ENCODE results near the gene CMIP. TPM values are rescaled to one million over a fixed set of nuclear protein-coding genes. Genes with fewer than 3 reads are reported as not detected.
A peak's percentile ranks its signal among the peaks of the same experiment; 100 is the strongest.

CMIP gene
- total and polyA plus RNA-seq, 10 of the 15 experiments (the other 5 are each of a cell fraction or from before 2014, with no cell fraction given), result 1.2 to 43.2 (median 4.4) TPM

- TF ChIP-seq MTA3 (IDR thresholded peaks at IDR 0.05; ENCODE audit: borderline replicate concordance, low read length) (0 out of 2 replicates have a peak, but pooled peaks have one; percentile 28), WRNIP1 (IDR thresholded peaks at IDR 0.05; ENCODE audit: borderline replicate concordance, low read depth, low read length) (no peak), NR2F1 (conservative IDR thresholded peaks at IDR 0.05) (no peak), MLLT1 (IDR thresholded peaks at IDR 0.05) (peak; percentile 37; the same call in 1 of the 2 replicates), NFIC (IDR thresholded peaks at IDR 0.05; ENCODE audit: low read depth, low read length) (peak; percentile 53; the same call in 1 of the 2 replicates), RB1 (IDR thresholded peaks at IDR 0.05; ENCODE audit: borderline replicate concordance) (no peak), RCOR1 (conservative IDR thresholded peaks at IDR 0.05; ENCODE audit: low read depth, low read length) (no peak), TCF3 (IDR thresholded peaks at IDR 0.05; ENCODE audit: borderline replicate concordance, insufficient read depth, low read depth, low read length) (peak; percentile 37; the same call in 1 of the 2 replicates), JUND (IDR thresholded peaks at IDR 0.05; ENCODE audit: low read depth, low read length) (no peak), MYB (IDR thresholded peaks at IDR 0.05; ENCODE audit: borderline replicate concordance, low read depth, low read length) (no peak), EGR1 (IDR thresholded peaks at IDR 0.05; ENCODE audit: borderline replicate concordance in 1 of 2, low read depth in 2 of 2, low read length in 2 of 2) (peak in 1 of 2 experiments; percentile 35; a peak in 1 of 3 replicates)
- TF ChIP-seq, protein P1, sequence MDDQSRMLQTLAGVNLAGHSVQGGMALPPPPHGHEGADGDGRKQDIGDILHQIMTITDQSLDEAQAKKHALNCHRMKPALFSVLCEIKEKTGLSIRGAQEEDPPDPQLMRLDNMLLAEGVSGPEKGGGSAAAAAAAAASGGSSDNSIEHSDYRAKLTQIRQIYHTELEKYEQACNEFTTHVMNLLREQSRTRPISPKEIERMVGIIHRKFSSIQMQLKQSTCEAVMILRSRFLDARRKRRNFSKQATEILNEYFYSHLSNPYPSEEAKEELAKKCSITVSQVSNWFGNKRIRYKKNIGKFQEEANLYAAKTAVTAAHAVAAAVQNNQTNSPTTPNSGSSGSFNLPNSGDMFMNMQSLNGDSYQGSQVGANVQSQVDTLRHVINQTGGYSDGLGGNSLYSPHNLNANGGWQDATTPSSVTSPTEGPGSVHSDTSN (IDR thresholded peaks at IDR 0.05; ENCODE audit: insufficient replicate concordance, low read depth, low read length), result peak; percentile 54
Observed at GRCh38 chr16:81626181-81626674, 181.6 kb downstream of the CMIP start (continued).

All from GM12878 (cell line).